SK-N-SH treated with all-trans-retinoic acid at 6 μM for 48 hours (cell line): Measurements from ENCODE around the gene SLC25A41.
A peak's percentile ranks its signal among the peaks of the same experiment; 100 is the strongest.

Source experiments
- ATAC-seq: fragments of 200-7000 bp; cut with Tn5 transposase; 3 replicates; pipeline ENCODE4 v1.9.1; 2020; ENCODE audit warnings: mild to moderate bottlenecking, moderate library complexity
- ARNTL ChIP-seq: fragments of 450-650 bp; formaldehyde crosslinking; IDR thresholded peaks from 2 replicates; pipeline ENCODE4 v1.5.0; 2020; ENCODE audit warnings: low read depth, mild to moderate bottlenecking, moderate library complexity, borderline replicate concordance
- CREB5 ChIP-seq: fragments of 250-450 bp; sonication (Bioruptor Pico); IDR thresholded peaks from 2 replicates; pipeline ENCODE4 v1.5.1; 2020; ENCODE audit warnings: low read depth, mild to moderate bottlenecking, moderate library complexity
- CSDC2 ChIP-seq: fragments of 250-450 bp; sonication (Bioruptor Pico); IDR thresholded peaks from 2 replicates; pipeline ENCODE4 v1.5.0; 2020; ENCODE audit warnings: mild to moderate bottlenecking, moderate library complexity
- CSRNP3 ChIP-seq: fragments of 250-450 bp; sonication (Bioruptor Pico); IDR thresholded peaks from 2 replicates; pipeline ENCODE4 v1.5.1; 2021; ENCODE audit warnings: mild to moderate bottlenecking, moderate library complexity
- ESRRG ChIP-seq: fragments of 250-450 bp; sonication (Bioruptor Pico); IDR thresholded peaks from 2 replicates; pipeline ENCODE4 v1.6.1; 2021; ENCODE audit warnings: mild to moderate bottlenecking
- GLIS3 ChIP-seq: fragments of 250-450 bp; sonication (Bioruptor Pico); IDR thresholded peaks from 2 replicates; pipeline ENCODE4 v1.5.0; 2020; ENCODE audit warnings: mild to moderate bottlenecking, moderate library complexity
- OSR1 ChIP-seq: fragments of 250-450 bp; sonication (Bioruptor Pico); IDR thresholded peaks from 2 replicates; pipeline ENCODE4 v1.8.0; 2022; ENCODE audit warnings: moderate library complexity, mild to moderate bottlenecking, inconsistent platforms
- PATZ1 ChIP-seq: fragments of 250-450 bp; sonication (Bioruptor Pico); IDR thresholded peaks from 2 replicates; pipeline ENCODE4 v1.8.0; 2020; ENCODE audit warnings: mild to moderate bottlenecking, moderate library complexity, borderline replicate concordance
- POU6F1 ChIP-seq: fragments of 250-450 bp; sonication (Bioruptor Pico); IDR thresholded peaks from 2 replicates; pipeline ENCODE4 v1.8.0; 2021; ENCODE audit warnings: low read depth, mild to moderate bottlenecking, moderate library complexity, borderline replicate concordance
- PPARA ChIP-seq: fragments of 250-450 bp; sonication (Bioruptor Pico); IDR thresholded peaks from 2 replicates; pipeline ENCODE4 v1.5.0; 2020; ENCODE audit warnings: mild to moderate bottlenecking, borderline replicate concordance
- RARB ChIP-seq: fragments of 250-450 bp; sonication (Bioruptor Pico); IDR thresholded peaks from 2 replicates; pipeline ENCODE4 v1.8.0; 2021; ENCODE audit warnings: mild to moderate bottlenecking, moderate library complexity
- TCF4 ChIP-seq: fragments of 250-450 bp; sonication (Bioruptor Pico); IDR thresholded peaks from 2 replicates; pipeline ENCODE4 v1.8.0; 2021; ENCODE audit warnings: mild to moderate bottlenecking, moderate library complexity, borderline replicate concordance
- TSHZ2 ChIP-seq: fragments of 250-450 bp; sonication (Bioruptor Pico); IDR thresholded peaks from 2 replicates; pipeline ENCODE4 v1.5.0; 2020; ENCODE audit warnings: mild to moderate bottlenecking, moderate library complexity
- ZC3H10 ChIP-seq: fragments of 250-450 bp; sonication (Bioruptor Pico); IDR thresholded peaks from 2 replicates; pipeline ENCODE4 v1.5.1; 2021; ENCODE audit warnings: mild to moderate bottlenecking, moderate library complexity
- ZFP3 ChIP-seq: fragments of 250-450 bp; sonication (Bioruptor Pico); IDR thresholded peaks from 2 replicates; pipeline ENCODE4 v1.5.0; 2020; ENCODE audit warnings: mild to moderate bottlenecking, moderate library complexity
- ZFP30 ChIP-seq: fragments of 450-650 bp; formaldehyde crosslinking; IDR thresholded peaks from 2 replicates; pipeline ENCODE4 v1.5.0; 2022; ENCODE audit warnings: mild to moderate bottlenecking, moderate library complexity
- ZNF70 ChIP-seq: fragments of 450-650 bp; formaldehyde crosslinking; IDR thresholded peaks from 2 replicates; pipeline ENCODE4 v1.5.0; 2020; ENCODE audit warnings: mild to moderate bottlenecking, moderate library complexity
- ZNF8 ChIP-seq: fragments of 450-650 bp; formaldehyde crosslinking; IDR thresholded peaks from 2 replicates; pipeline ENCODE4 v1.5.0; 2020; ENCODE audit warnings: mild to moderate bottlenecking, moderate library complexity

Gene SLC25A41

GRCh38 chr19:6383188-6383587 lies 50.4 kb downstream of the SLC25A41 start:
- ATAC-seq: no peak
- TF ChIP-seq ZNF70 (CRISPR knock-in tag) (no peak), ESRRG (CRISPR knock-in tag) (no peak), CSDC2 (CRISPR knock-in tag) (no peak), ZC3H10 (CRISPR knock-in tag) (no peak)

- TF ChIP-seq ZC3H10 (CRISPR knock-in tag) (no peak), ZFP3 (CRISPR knock-in tag) (no peak), ZFP30 (CRISPR knock-in tag) (no peak), GLIS3 (CRISPR knock-in tag) (no peak), POU6F1 (CRISPR knock-in tag) (no peak), CREB5 (CRISPR knock-in tag) (no peak), CSRNP3 (CRISPR knock-in tag) (no peak), PATZ1 (CRISPR knock-in tag) (no peak), TCF4 (CRISPR knock-in tag) (no peak), TSHZ2 (CRISPR knock-in tag) (no peak)
- ATAC-seq: no peak
Observed at GRCh38 chr19:6381030-6381750, 52.4 kb downstream of the SLC25A41 start.

GRCh38 chr19:6379744-6380143 lies 53.8 kb downstream of the SLC25A41 start:
- ATAC-seq: no peak
- TF ChIP-seq ZFP30 (CRISPR knock-in tag) (0 out of 2 replicates have a peak, but pooled peaks have one; percentile 57), RARB (CRISPR knock-in tag) (no peak)

- TF ChIP-seq ZNF8 (CRISPR knock-in tag): no peak
- no peak for TF ChIP-seq RARB (CRISPR knock-in tag)
- no peak for TF ChIP-seq OSR1 (CRISPR knock-in tag)
- no peak for TF ChIP-seq ZFP30 (CRISPR knock-in tag)
- no peak for TF ChIP-seq ZFP3 (CRISPR knock-in tag)
- TF ChIP-seq PPARA (CRISPR knock-in tag): no peak
- TF ChIP-seq ARNTL (CRISPR knock-in tag): no peak
- no peak for TF ChIP-seq PATZ1 (CRISPR knock-in tag)
- no peak for TF ChIP-seq ZNF70 (CRISPR knock-in tag)
- no peak for TF ChIP-seq GLIS3 (CRISPR knock-in tag)
- no peak for TF ChIP-seq CSRNP3 (CRISPR knock-in tag)
- no peak for ATAC-seq
Observed at GRCh38 chr19:6378486-6378885, 55.1 kb downstream of the SLC25A41 start.
